ENCODE results near the gene GARNL3.

The GARNL3 gene

DNA sequence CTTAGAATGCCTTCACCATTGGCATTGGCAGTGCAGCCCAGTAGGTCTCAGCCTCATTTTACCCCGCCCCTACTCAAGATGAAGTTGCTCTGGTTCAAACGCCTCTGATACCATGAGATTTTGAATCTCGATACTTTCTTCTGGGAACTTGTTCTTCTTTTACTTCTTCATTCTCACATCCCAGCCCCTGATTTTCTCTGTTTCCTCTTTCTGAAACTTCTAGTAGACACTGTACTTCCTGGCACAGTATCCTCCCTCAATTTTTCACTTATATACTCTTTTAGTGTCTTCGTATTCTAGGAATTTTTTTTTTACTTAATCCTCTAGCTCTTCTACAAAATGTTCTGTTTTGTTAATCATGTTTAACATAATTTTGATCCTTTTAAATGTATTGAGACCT lies 146.5 kb downstream of the GARNL3 start:
- no peak for DNase-seq

DNA sequence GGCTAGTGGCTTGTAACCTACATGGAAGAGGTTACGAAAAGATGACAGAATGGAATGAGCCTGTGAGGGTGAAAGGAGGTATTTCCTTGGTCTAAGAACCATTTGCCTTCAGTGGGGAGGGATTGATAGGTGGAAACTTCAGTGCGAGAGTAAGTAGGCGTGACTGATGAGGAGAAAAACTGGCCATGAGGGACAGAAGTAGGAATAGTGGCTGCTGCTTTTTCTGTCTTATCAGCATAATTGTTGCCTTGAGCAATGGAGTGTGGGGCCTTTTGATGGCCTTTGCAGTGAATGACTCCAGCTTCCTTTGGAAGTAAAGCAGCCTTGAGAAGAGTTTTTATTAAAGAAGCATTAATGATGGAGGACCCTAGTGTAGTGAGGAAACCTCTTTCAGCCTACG lies 150.6 kb downstream of the GARNL3 start:
- no peak for DNase-seq

DNA sequence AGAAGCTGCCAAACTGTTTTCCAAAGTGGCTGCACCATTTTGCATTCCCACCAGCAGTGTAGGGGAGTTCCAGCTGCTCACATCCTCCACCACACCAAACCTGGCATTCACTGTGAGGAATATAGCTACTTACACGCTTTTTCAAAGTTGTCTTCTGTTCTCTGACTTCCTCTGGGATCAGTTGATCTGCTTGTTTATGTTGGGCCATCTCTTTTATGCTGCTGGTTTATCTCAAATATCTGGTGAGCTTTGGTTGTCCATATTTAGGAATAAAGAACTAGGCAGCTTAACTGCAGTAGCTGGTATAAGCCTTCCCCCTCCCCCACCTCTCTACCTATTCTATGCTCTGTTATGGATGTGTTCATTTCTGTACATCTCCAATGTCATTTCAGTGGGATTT lies 151.1 kb downstream of the GARNL3 start:
- no peak for DNase-seq

DNA sequence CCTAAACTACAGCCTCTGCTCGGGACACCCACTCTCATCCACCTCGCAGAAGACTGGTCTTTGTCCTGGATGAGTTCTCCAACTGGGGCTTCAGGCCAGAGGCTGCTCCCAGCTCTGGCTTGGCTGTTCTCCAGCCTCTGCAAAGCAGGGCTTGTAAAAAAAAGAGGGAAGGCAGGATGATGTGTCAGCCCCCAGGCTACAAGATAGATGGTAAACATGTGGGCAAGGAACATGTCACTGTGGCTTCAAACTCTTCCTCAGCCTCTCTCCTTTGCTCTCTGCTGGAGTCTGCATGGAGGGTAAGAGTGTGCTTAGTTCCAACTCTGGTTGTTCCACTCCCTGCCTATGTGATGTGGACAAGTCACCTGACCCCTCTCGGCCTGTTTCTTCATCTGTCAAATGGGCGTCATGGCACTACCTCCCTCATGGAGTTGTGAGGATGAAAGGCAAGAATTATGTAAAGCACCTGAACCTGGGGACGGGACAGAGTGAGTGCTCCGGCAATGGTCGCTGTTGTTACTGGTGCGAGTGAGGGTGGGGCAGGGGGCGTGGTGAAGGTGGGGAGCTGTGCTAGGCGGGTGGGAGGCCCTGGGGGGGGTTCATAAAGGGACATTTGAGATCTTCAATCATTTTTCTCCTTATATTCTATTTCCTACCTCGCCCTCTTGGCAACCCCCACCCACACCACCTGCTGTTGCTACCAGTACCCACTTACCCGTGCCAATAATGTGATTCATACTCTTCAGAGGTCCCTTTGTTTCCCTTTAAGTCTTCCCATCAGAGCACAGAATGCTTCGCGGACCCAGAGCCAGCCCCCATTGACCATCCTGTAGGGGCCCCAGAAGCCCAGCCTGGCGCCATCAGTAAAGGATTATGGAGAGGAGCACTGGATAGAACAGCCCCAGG lies 152.8 kb downstream of the GARNL3 start:
- DNase-seq: peak; percentile 49

DNA sequence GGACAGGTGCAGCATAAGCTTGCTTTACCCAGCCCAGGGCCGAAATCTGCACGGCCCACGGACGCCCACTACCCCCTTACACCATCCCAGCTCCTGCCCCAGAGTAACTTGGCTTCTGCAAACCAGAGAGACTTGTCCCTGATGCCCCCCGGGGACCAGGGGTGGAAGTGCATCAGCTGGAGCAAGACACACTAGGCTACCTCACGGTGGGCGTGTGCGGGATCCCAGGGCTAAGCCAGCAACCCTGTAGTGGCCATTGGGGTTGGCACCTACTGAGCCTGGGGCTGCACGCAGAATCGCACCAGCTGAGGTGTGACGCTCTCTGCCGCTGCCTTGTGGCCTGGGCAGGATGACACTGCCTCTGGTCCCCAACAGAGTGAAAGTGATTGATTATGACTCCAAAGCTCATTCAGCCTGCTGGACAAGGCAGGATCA lies 153.5 kb downstream of the GARNL3 start:
- DNase-seq: peak; percentile 23

DNA sequence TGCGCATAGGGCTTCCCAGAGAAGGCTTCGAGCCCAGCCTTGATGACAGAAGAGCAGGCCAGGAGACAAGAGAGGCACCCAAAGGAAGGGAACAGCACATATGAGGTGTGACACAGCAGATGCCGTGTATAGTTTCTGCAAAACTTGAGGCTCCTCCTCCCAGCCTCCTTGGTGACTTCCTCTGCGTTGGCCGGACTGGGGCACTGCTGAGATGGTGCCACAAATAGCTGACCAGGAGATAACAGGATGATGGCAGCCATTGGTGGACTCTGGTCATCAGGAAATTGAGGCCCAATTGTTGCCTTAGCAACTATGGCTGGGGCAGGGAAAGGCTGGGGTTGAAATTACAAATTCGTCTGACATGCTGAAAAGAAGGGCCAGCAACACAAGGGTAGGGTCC lies 154.8 kb downstream of the GARNL3 start:
- DNase-seq: no peak

DNA sequence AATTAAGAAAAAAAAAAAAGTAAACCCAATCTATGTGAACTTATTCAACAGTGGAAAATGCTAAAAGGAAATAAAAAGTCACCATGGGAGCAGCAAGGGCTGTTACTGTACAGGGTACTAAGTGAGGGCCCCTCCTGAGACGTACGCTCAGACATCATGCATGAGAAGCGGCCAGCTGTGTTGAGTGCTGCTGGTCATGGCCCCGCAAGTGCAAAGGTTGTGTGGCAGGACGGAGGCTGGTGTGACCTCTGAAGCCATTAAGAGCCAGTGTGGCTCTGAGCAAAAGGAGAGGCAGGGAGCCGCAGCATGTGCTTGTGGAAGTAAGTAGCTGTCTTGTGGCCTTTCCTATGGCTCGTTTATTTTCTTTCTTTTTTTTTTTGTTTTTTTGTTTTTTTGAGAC lies 156.5 kb downstream of the GARNL3 start:
- no peak for DNase-seq

DNA sequence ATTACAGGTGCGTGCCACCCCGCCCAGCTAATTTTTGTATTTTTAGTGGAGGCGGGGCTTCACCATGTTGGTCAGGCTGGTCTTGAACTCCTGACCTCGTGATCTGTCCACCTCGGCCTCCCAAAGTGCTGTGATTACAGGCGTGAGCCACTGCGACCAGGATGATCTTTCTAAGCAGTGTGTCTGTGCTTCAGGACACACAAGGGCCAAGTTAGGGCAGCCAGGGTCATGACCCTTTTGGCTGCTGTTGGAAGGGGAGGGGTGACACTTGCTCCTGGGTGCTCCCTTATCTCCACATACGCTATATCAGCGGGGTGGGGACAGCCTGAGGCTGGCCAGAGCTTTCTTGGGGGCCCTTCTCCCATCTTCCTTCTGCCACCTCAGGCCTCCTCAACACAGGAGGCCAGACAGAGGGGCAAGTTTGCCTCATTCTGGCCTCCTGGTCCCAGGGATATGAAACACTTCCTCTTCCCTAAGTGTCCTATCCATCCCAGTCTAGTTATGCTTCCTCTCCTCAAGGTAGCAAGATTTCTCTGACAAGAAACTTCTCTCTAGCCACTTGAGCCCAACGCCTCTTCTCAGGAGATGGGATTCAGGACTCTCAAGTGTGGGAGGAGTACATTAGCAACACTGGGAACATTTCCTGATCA lies 157.7 kb downstream of the GARNL3 start:
- no peak for DNase-seq

DNA sequence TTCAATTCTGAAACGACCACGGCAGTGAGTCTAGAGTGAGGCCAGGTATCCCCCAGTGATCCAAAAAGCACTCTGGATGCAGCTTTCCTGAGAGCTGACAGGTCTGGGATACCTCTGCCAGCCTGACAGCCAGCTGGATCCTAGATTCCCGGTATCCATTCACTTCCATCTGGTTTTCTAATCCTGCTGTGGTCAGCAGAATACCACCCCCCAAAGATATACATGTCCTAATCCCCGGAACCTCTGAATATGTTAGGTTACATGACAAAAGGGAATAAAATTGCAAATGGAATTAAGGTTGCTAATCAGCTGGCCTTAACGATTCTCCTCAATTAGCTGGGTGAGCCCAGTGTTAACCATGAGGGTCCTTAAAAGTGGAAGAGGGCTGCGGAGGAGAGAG lies 158.2 kb downstream of the GARNL3 start:
- no peak for DNase-seq

DNA sequence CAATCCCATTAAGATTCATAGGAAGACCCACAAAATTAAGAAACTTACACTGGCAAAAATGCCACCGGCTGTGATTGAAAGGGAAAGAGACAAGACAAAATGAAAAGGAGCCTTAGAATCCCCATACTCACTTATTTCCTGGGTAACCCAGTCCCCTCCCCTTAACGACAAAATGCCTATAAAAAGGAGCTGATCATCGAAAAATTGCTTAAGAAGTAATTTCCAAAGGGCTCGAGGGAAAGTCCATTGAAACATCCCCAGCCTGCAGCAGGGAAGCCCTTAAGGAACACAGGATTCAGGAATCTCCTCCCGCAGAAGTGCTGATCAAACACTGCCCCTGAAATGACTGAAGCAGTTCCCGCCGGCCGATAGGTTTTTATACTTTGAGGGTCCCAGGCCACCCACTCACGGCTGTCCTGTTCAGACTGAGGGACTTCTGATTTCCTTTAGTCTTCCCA lies 158.9 kb downstream of the GARNL3 start:
- DNase-seq: no peak

DNA sequence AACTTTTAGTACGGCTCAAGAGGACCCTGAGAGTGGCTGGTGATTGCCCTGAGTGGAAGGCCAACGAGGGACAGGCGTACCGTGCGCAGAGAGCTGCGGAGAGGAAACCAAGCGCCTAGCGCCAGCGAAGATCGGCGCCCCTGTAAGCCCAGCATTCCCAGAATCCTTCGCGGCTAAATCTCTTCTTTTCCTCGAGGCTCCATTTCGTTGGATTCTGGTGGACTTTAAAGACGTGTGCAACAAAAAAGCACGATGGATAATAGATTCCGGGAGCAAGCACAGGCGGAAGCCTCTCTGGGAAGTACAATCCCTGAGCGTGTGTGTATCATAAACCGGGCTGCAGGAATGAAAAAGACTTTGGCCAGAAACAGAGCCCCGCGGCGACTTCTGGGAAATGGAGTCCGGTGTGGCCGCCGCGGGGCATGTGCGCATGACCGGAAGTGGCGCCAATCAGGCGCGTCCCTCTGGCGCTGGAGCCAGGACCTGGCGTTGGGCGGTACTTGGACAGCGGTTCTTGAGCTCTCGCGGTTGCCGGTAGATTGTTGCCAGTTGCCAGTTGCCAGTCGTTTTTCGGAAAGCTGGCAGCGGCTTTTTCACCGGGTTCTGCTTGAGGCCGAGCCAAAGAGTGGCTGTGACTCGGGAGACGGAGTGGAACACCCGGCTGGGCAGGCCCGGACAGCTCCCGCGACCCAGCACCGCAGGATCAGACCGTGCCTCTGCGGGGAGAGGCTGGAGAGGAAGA lies 159.5 kb downstream of the GARNL3 start, which contains the start of gene ZNF79:
Gene ZNF79 (plus strand): TSS at position 449 of the 742 bp plus-strand sequence. CDS start 406 bp downstream, outside the sequence.
- DNase-seq: peak; percentile 87

DNA sequence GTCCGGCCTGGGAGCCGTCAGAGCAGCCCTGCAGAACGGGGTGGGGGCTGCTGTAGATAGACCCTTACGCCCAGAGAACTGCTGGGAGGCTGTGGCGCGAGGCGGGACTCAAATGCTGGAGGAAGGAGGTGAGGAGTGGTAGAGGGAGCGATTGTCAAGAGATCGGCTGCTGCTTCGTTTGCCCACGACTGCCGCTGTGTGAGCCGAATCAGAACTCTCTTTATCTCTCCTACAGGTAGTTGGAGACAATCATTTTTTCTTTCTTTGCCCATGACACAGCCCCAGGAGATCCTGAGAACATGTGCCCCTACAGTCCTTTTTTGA lies 160.1 kb downstream of the GARNL3 start:
- peak; percentile 30 for DNase-seq

DNA sequence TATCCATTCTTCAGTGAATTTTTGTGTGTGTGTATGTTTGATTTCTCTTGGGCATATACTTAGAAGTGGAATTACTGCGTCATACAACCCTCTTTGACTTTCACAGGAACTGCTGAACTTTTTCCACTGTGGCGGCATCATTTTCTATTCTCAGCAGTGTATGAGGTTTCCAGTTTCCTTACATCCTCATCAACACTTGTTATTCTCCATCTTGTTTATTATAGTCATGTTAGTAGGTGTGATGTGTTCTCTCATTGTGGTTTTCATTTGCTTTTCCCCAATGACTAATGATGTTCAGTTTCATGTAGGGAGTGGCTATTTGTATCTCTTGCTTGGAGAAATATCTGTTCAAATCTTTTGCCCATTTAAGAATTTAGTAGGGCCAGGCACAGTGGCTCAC lies 162.2 kb downstream of the GARNL3 start:
- DNase-seq: no peak

DNA sequence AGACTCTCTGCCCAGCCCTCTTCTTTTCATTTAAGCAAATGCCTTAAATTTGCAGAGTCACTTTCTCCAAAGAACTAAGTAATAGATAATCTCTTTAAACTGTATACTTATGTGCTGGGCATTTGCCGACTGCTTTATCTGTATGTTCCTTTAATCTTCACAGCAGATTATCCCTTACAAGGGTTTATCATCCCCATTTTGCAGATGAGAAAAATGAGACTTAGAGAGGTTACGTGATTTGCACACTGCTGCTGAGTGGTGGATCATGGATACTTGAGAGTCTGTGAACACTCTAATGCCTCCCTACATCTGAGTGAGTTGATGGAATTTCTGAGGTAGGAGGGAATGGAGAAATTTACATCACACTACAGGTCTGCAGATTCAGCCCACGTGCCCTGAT lies 163.8 kb downstream of the GARNL3 start:
- DNase-seq: no peak

DNA sequence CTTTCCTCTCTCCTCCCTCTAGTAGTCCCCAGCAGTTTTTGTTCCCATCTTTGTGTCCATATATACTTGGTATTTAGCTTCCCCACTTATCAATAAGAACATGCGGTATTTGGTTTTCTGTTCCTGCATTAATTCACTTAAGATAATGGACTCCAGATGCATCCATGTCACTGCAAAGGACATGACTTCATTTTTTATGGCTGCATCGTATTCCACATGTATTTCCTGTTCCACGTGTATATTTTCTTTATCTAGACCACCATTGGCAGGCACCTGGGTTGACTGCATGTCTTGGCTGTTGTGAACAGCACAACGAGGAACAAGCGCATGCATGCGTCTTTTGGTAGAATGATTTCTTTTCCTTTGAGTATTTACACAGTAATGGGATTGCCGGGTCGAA lies 165.8 kb downstream of the GARNL3 start:
- DNase-seq: no peak

DNA sequence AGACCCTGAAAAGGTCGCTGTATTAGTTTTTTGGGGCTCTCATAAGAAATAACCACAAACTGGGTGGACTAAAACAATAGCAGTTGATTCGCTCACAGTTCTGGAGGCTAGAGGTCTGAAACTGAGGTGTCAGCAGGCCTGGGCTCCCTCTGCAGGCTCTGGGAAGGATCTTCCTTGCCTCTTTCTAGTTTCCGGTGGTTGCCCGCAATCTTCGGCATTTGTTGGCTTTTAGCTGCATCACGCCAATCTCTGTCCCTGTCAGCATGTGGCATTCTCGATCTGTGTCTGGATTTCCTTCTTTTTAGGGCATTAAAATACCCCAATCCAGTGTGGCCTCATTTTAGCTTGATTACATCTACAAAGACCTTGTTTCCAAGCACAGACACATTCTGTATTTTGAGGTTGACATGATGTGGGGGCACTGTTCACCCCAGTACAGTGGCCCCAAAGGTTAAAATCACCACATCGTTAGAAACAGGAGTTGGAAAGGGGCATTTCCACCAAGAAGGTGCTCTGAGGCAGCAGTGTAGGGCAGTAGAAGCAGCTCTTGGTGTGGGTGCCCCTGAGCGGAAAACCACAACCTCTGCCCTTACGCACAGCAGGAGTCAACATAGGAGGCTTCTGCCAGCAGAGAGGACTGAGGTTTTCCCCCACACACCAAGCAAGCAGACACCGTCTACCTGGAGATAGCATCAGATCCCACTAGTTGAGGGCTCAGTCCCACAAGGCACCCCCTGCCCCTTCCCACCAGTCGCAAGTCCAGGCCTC lies 173.1 kb downstream of the GARNL3 start:
- DNase-seq: no peak

DNA sequence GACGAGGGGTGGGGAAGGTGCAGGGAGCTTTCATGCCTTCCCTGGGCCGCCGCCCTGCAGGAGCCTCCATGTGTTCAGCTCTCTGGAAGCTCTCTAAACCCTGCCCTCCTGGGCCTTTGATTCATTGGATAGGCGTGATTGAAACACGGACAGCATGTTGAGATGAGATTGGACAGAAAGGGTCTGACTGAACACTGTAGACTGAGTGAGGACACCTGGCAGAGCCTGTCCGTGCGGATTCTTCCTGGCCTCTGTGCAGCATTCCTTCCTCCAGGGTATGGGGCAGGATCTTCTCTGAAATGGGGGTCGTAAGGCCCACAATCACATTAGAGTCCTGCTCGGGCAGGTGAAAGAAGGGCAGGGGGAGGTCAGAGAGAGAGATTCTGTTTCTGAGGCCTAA lies 173.8 kb downstream of the GARNL3 start:
- DNase-seq: no peak
